NB4 (cell line): ENCODE measurements around the gene TGFBR2.

Experiments
- DNase-seq: peaks from one replicate; pipeline ENCODE4 v3.0.0; 2010; ENCODE audit warnings: low read depth
- H3K4me3 ChIP-seq: one replicate; pipeline ENCODE4 v1.5.1; 2011; ENCODE audit warnings: mild to moderate bottlenecking, low read depth, low read length, moderate library complexity
- CTCF ChIP-seq: IDR thresholded peaks from one replicate; pipeline ENCODE4 v1.5.1; 2012; ENCODE audit warnings: low read depth, low read length
- MYC ChIP-seq: IDR thresholded peaks from 2 replicates; pipeline ENCODE4 v1.6.1; 2011; ENCODE audit warnings: low read depth, low read length
- POLR2A ChIP-seq: IDR thresholded peaks from 2 replicates; pipeline ENCODE4 v1.6.1; 2011; ENCODE audit warnings: mild to moderate bottlenecking; ENCODE audit not compliant: insufficient read length; ENCODE audit errors: extremely low read depth
- TF ChIP-seq, protein P1 (sequence below): IDR thresholded peaks from 2 replicates; pipeline ENCODE4 v1.6.1; 2011; ENCODE audit warnings: low read depth, low read length

TGFBR2 gene

DNA sequence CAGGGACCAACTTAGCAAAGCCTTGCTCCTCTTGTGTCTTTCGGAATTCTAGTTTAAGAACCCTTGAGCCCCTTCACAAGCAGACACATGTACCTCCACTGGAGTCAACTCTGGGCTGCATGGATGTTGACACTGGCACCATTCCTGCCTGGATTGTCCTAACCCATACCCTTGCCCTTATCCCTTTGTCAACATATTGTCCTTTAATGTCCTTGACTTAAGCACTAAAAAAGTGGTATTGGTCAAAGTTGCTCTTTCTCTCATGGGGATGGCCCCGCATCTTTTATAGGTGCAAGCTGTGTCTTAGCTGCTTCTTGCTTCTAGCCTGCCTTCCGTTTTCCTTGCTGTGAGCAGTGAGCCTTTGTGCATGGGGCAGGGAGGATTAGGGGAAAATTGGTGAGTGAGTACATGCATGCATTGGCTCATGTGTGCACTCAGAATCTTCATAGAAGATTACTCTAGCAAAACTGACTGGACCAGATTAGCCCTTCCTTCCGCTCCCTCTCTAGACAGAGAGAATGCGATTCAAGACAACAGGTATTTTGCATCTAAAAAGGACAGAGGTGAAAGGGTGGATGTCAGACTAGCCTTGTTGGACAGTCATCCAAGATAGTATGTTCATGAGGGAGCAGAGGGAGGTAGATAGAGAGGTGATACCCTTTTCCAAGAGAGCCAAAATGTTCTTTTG is 42.4 kb downstream of the TGFBR2 start:
- DNase-seq, result no peak
- no peak for TF ChIP-seq MYC
- TF ChIP-seq CTCF, result no peak
- no peak overlapping the region for H3K4me3 ChIP-seq

GRCh38 chr3:30649572-30650318 is 43.3 kb downstream of the TGFBR2 start:
- TF ChIP-seq POLR2A, result no peak
- peak; percentile 77 for TF ChIP-seq MYC
- no peak for TF ChIP-seq CTCF
- TF ChIP-seq, protein P1, sequence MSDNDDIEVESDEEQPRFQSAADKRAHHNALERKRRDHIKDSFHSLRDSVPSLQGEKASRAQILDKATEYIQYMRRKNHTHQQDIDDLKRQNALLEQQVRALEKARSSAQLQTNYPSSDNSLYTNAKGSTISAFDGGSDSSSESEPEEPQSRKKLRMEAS, result peak; percentile 79
- DNase-seq, result peak; percentile 90
- H3K4me3 ChIP-seq, result no peak overlapping the region

GRCh38 chr3:30650348-30650995 is 44.1 kb downstream of the TGFBR2 start:
- no peak overlapping the region for H3K4me3 ChIP-seq
- no peak for TF ChIP-seq MYC
- TF ChIP-seq, protein P1, result no peak
- TF ChIP-seq CTCF, result no peak
- TF ChIP-seq POLR2A, result no peak
- no peak for DNase-seq

GRCh38 chr3:30654269-30654668 is 47.9 kb downstream of the TGFBR2 start:
- no peak for DNase-seq
- TF ChIP-seq, protein P1, result no peak
- TF ChIP-seq MYC (no peak), CTCF (no peak), POLR2A (no peak)
- H3K4me3 ChIP-seq, result no peak overlapping the region

- TF ChIP-seq, protein P1, result no peak
- TF ChIP-seq CTCF, result no peak
- TF ChIP-seq MYC, result no peak
- TF ChIP-seq POLR2A, result no peak
- peak; percentile 40 for DNase-seq
- H3K4me3 ChIP-seq, result no peak overlapping the region
These were observed 48.9 kb downstream of the TGFBR2 start for GRCh38 chr3:30655187-30655812.
